Neural progenitor cell (in vitro differentiated cells): Measurements from ENCODE around the gene DENND5A. TPM values are rescaled to one million over a fixed set of nuclear protein-coding genes. Genes with fewer than 3 reads are reported as not detected.

ENCODE experiments used
- DNase-seq: peaks from one replicate; pipeline ENCODE4 v3.0.0-alpha.2; 2016; ENCODE audit warnings: low spot score
- H2AFZ ChIP-seq: fragments of 200-600 bp; sonication (generic); replicated peaks from 2 replicates; pipeline ENCODE4 v1.6.1; 2016; ENCODE audit warnings: antibody characterized with exemption
- H3F3A ChIP-seq: fragments of 200-600 bp; sonication (generic); 2 replicates; pipeline ENCODE4 v1.6.1; 2016; ENCODE audit warnings: antibody characterized with exemption, low read depth
- H3K27ac ChIP-seq: fragments of 200-600 bp; sonication (generic); 2 replicates; pipeline ENCODE4 v1.5.1; 2016; ENCODE audit warnings: mild to moderate bottlenecking
- H3K27me3 ChIP-seq: fragments of 200-600 bp; sonication (generic); 2 replicates; pipeline ENCODE4 v1.6.1; 2016; ENCODE audit warnings: mild to moderate bottlenecking, moderate library complexity
- H3K36me3 ChIP-seq: fragments of 200-600 bp; sonication (generic); 2 replicates; pipeline ENCODE4 v1.5.1; 2016
- H3K4me1 ChIP-seq: fragments of 200-600 bp; sonication (generic); 2 replicates; pipeline ENCODE4 v1.6.1; 2016; ENCODE audit warnings: mixed run types
- H3K4me2 ChIP-seq: fragments of 200-600 bp; sonication (generic); 2 replicates; pipeline ENCODE4 v1.6.1; 2016
- H3K4me3 ChIP-seq: fragments of 200-600 bp; sonication (generic); 2 replicates; pipeline ENCODE4 v1.5.1; 2016
- H3K79me2 ChIP-seq: fragments of 200-600 bp; sonication (generic); 2 replicates; pipeline ENCODE4 v1.6.1; 2016; ENCODE audit warnings: low read depth
- H3K9ac ChIP-seq: fragments of 200-600 bp; sonication (generic); 2 replicates; pipeline ENCODE4 v1.6.1; 2016
- H3K9me3 ChIP-seq: fragments of 200-600 bp; sonication (generic); 2 replicates; pipeline ENCODE4 v1.5.1; 2016; ENCODE audit warnings: low read depth
- H4K20me1 ChIP-seq: fragments of 200-600 bp; sonication (generic); 2 replicates; pipeline ENCODE4 v1.6.1; 2016; ENCODE audit warnings: low read depth
- H3K27ac Mint-ChIP-seq: 3 replicates; pipeline ENCODE4 v1.8.0; 2021; ENCODE audit warnings: mixed read lengths
- H3K27me3 Mint-ChIP-seq: 2 replicates; pipeline ENCODE4 v1.8.0; 2022; ENCODE audit warnings: low read depth, mild to moderate bottlenecking, inconsistent platforms, moderate library complexity, mixed read lengths; ENCODE audit not compliant: insufficient read depth
- H3K36me3 Mint-ChIP-seq: 3 replicates; pipeline ENCODE4 v1.8.0; 2021; ENCODE audit warnings: mixed read lengths
- H3K4me1 Mint-ChIP-seq: 3 replicates; pipeline ENCODE4 v1.8.0; 2021; ENCODE audit warnings: mixed read lengths
- H3K4me3 Mint-ChIP-seq: 3 replicates; pipeline ENCODE4 v1.8.0; 2021; ENCODE audit warnings: mild to moderate bottlenecking, moderate library complexity, mixed read lengths
- H3K9me3 Mint-ChIP-seq: 3 replicates; pipeline ENCODE4 v1.8.0; 2020; ENCODE audit warnings: mixed read lengths
- EZH2 ChIP-seq: fragments of 200-600 bp; sonication (generic); IDR thresholded peaks from 2 replicates; pipeline ENCODE4 v1.6.1; 2017; ENCODE audit warnings: antibody characterized with exemption, mild to moderate bottlenecking, moderate library complexity
- EZH2phosphoT487 ChIP-seq: fragments of 200-600 bp; sonication (generic); IDR thresholded peaks from 2 replicates; pipeline ENCODE4 v1.6.1; 2017; ENCODE audit warnings: antibody characterized with exemption
- total RNA-seq: library from RNA; depleted of rRNA; stranded (reverse); fragments of >200 nt; gene quantifications from 2 replicates; pipeline ENCODE4 v1.2.3, GENCODE V29; 2015; ENCODE audit warnings: low replicate concordance
- TF ChIP-seq, protein P1 (sequence below): fragments of 200-600 bp; sonication (generic); IDR thresholded peaks from 2 replicates; pipeline ENCODE4 v1.5.1; 2017; ENCODE audit warnings: antibody characterized with exemption, mild to moderate bottlenecking

Gene DENND5A
- total RNA-seq, 1 donor from 2014 or later = 142 TPM

DNA sequence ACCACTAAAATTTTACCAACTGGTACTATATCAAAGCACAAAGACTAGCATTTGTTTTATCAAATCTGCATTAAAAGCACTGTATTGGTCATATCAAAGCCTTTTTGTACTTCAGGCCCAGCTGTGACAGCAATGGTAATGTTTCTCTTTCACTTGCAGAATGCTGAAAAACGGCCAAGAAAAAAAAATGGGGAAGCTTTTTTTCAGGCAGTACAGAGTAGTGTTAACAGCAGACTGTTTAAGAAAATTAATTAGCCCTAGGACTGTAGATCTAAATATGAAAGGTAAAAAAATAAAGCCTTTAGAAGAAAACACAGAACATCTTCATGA lies 33.3 kb downstream of the DENND5A start:
- H3K27ac Mint-ChIP-seq = no peak overlapping the region
- peak overlapping the region; percentile 11 for H3K4me3 ChIP-seq
- no peak overlapping the region for H3K9ac ChIP-seq
- peaks cover 2% of the 10 kb centered on the region for H3K27me3 Mint-ChIP-seq
- no peaks in the 10 kb centered on the region for H3K36me3 ChIP-seq
- peaks cover 23% of the 10 kb centered on the region for H3K4me1 Mint-ChIP-seq
- H3F3A ChIP-seq = peaks cover 59% of the 10 kb centered on the region
- peaks cover 47% of the 10 kb centered on the region for H3K4me1 ChIP-seq
- DNase-seq = no peak
- no peak for TF ChIP-seq EZH2phosphoT487
- TF ChIP-seq, protein P1, sequence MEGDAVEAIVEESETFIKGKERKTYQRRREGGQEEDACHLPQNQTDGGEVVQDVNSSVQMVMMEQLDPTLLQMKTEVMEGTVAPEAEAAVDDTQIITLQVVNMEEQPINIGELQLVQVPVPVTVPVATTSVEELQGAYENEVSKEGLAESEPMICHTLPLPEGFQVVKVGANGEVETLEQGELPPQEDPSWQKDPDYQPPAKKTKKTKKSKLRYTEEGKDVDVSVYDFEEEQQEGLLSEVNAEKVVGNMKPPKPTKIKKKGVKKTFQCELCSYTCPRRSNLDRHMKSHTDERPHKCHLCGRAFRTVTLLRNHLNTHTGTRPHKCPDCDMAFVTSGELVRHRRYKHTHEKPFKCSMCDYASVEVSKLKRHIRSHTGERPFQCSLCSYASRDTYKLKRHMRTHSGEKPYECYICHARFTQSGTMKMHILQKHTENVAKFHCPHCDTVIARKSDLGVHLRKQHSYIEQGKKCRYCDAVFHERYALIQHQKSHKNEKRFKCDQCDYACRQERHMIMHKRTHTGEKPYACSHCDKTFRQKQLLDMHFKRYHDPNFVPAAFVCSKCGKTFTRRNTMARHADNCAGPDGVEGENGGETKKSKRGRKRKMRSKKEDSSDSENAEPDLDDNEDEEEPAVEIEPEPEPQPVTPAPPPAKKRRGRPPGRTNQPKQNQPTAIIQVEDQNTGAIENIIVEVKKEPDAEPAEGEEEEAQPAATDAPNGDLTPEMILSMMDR = no peak
- no peak for TF ChIP-seq EZH2
- H3K4me2 ChIP-seq = peak overlapping the region; percentile 39
- H2AFZ ChIP-seq = no peak overlapping the region
- peak overlapping the region; percentile 65 for H3K27ac ChIP-seq
- no peak overlapping the region for H3K4me3 Mint-ChIP-seq
- no peaks in the 10 kb centered on the region for H3K27me3 ChIP-seq
- no peaks in the 10 kb centered on the region for H3K9me3 ChIP-seq
- H3K79me2 ChIP-seq = peaks cover 99% of the 10 kb centered on the region
- H3K36me3 Mint-ChIP-seq = peaks cover 22% of the 10 kb centered on the region
- peaks cover 19% of the 10 kb centered on the region for H3K9me3 Mint-ChIP-seq
- peaks cover 63% of the 10 kb centered on the region for H4K20me1 ChIP-seq

DNA sequence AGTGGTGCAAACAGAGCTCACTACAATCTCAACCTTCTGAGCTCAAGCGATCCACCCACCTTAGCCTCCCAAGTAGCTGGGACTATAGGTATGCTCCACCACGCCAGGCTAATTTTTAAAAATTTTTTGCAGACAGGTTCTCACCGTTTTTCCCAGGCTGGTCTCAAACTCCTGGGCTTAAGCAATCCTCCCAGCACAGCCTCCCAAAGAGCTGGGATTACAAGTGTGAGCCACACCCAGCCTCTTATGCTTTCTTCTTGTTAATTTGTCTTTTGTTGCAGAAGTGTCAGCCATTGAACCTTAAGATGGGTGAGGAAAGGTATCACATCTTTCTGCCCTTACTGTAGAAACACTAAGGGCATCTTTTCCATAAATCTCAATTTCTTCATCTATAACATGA lies 34.9 kb downstream of the DENND5A start:
- Mint-ChIP-seq H3K36me3 (peaks cover 25% of the 10 kb centered on the region), H3K4me3 (no peak overlapping the region), H3K27me3 (peaks cover 2% of the 10 kb centered on the region), H3K27ac (no peak overlapping the region), H3K9me3 (peaks cover 15% of the 10 kb centered on the region), H3K4me1 (peaks cover 23% of the 10 kb centered on the region)
- Histone ChIP-seq H2AFZ (no peak overlapping the region), H3K4me2 (no peak overlapping the region), H3K4me1 (peaks cover 47% of the 10 kb centered on the region), H3F3A (peaks cover 59% of the 10 kb centered on the region), H3K36me3 (no peaks in the 10 kb centered on the region), H4K20me1 (peaks cover 68% of the 10 kb centered on the region), H3K9me3 (no peaks in the 10 kb centered on the region), H3K27me3 (no peaks in the 10 kb centered on the region), H3K4me3 (no peak overlapping the region), H3K79me2 (peaks cover 99% of the 10 kb centered on the region), H3K9ac (no peak overlapping the region), H3K27ac (peak overlapping the region; percentile 3)
- no peak for DNase-seq
- TF ChIP-seq EZH2 (no peak), EZH2phosphoT487 (no peak)
- TF ChIP-seq, protein P1 = no peak

DNA sequence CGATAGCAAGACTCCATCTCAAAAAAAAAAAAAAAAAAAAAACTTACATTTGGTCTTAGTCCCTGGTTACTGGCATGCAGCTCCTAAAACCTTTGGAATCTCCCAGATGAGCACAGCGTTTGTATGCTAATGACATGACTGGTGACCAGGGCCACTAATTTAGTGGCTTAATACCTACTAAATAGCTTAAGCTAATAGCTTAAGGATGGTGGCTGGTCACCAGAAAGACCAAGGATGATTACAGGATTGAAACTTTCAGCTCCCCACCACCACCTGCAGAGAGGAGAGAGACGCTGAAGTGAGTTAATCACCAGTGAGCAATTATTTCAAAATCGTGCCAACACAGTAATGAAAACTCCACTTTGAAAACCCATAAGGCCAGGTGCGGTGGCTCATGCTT lies 37.1 kb downstream of the DENND5A start:
- peaks cover 47% of the 10 kb centered on the region for H3K4me1 ChIP-seq
- no peaks in the 10 kb centered on the region for H3K27me3 Mint-ChIP-seq
- H3K4me3 ChIP-seq = no peak overlapping the region
- peaks cover 23% of the 10 kb centered on the region for H3K4me1 Mint-ChIP-seq
- H3K36me3 Mint-ChIP-seq = peaks cover 14% of the 10 kb centered on the region
- peaks cover 54% of the 10 kb centered on the region for H3F3A ChIP-seq
- TF ChIP-seq EZH2phosphoT487 = no peak
- TF ChIP-seq, protein P1 = no peak
- TF ChIP-seq EZH2 = no peak
- no peaks in the 10 kb centered on the region for H3K36me3 ChIP-seq
- no peak overlapping the region for H2AFZ ChIP-seq
- H3K27ac Mint-ChIP-seq = no peak overlapping the region
- H3K27ac ChIP-seq = peak overlapping the region; percentile 84
- peak overlapping the region; percentile 57 for H3K4me2 ChIP-seq
- no peaks in the 10 kb centered on the region for H3K9me3 Mint-ChIP-seq
- DNase-seq = peak; percentile 81
- peaks cover 99% of the 10 kb centered on the region for H3K79me2 ChIP-seq
- H3K27me3 ChIP-seq = no peaks in the 10 kb centered on the region
- H4K20me1 ChIP-seq = peaks cover 69% of the 10 kb centered on the region
- H3K9me3 ChIP-seq = no peaks in the 10 kb centered on the region
- no peak overlapping the region for H3K9ac ChIP-seq
- H3K4me3 Mint-ChIP-seq = no peak overlapping the region
